ENCODE results near the gene APOO. TPM values are rescaled to one million over a fixed set of nuclear protein-coding genes. Genes with fewer than 3 reads are reported as not detected.
"Not testable (repeated sequence)": the region's sequence is repeated elsewhere in the genome, so short reads cannot be mapped to it uniquely, and the experiment has no call there.

Gene APOO
- total RNA-seq, 1 experiment from 2014 or later, result 33.8 TPM

DNA sequence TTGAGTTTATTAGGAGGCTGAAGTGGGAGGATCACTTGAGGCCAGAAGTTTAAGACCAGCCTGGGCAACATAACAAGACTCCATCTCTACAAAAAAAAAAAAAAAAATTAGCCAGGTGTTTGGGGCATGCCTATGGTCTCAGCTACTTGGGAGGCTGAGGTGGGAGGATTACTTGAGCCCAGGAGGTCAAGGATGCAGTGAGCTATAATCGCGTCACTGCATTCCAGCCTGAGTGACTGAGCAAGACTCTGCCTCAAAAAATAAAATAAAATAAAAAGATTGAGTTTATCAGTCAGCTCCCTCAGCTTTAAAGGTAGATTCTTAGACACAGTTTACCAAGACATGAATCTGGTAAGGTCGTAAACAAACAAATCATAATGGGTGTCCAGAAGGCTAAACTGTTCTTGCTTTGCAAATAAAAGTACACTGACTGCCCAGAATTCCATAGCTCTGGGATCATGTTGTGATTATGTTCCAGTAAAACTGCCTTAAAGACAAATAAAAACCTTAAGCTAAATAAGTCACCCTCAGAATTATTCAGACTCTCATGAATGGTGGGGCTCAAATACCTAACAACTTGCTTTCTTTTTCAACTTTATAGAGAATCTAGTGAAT is 18.7 kb downstream of the APOO start:
- Histone ChIP-seq H3K36me3 (no peaks in the 10 kb centered on the region), H3K27me3 (no peaks in the 10 kb centered on the region), H3K4me3 (no peak overlapping the region), H3K27ac (no peak overlapping the region), H3K9me3 (replicated peaks) (no peaks in the 10 kb centered on the region), H3K4me1 (no peaks in the 10 kb centered on the region)
- no peak for DNase-seq

DNA sequence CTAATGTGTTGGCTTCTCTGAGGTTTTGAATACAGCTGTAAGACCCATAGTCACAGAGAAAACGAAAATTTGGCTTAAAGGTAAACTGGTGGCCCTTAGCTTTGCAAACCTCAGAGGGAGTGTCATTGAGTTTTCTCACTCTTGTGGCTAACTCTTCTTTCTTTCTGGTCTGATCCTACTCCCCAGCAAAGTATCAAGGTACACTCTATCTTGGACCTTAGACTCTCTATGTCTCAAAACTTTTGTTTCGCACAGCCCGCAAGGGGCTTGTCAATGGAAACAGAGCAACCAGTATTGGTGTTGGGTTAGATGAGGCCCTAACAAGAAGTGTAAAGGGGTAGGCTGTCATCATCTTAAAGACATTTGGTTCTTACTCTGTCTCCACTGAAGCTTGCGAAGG is 19.8 kb downstream of the APOO start:
- no peaks in the 10 kb centered on the region for H3K27me3 ChIP-seq
- no peak for DNase-seq
- H3K9me3 ChIP-seq (replicated peaks), result no peaks in the 10 kb centered on the region
- H3K36me3 ChIP-seq, result no peaks in the 10 kb centered on the region
- no peak overlapping the region for H3K4me3 ChIP-seq
- no peaks in the 10 kb centered on the region for H3K4me1 ChIP-seq
- no peak overlapping the region for H3K27ac ChIP-seq

DNA sequence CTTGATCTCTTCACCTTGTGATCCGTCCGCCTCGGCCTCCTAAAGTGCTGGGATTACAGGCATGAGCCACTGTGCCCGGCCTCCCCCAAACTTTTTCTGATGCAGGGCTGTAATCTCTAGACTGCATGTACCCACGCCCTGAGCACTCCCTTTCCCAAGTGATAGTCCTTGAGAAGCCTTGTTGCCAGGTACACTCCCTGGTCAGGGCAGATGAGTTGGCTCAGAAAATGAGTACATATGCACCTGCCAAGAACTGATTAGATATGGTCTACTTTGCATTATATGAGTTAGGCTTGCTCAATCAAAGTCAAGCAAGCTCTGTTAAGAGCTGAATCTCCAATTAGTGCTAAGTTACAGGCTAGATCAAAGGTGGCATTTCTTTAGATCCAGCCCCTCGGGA is 20.3 kb downstream of the APOO start:
- Histone ChIP-seq H3K36me3 (no peaks in the 10 kb centered on the region), H3K4me3 (no peak overlapping the region), H3K27me3 (no peaks in the 10 kb centered on the region), H3K4me1 (no peaks in the 10 kb centered on the region), H3K27ac (no peak overlapping the region), H3K9me3 (replicated peaks) (no peaks in the 10 kb centered on the region)
- DNase-seq, result no peak

DNA sequence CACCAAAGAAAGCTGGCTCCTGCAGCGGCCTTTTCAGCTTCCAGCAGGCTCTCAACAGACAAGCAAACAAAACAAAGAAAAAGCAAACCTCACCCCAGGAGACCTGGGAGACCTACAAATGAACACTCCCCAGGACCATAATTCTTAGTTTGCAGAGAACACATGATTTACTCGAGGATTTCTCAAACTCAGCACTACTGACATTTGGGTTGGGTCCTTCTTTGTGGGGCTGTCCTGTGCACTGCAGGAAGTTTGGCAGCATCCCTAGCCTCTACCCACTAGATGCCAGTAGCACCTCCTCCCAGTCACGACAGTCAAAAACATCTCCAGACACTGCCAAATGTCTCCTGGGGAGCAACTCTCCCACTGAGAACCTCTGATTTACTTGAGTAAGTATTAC is 21.9 kb downstream of the APOO start:
- no peaks in the 10 kb centered on the region for H3K27me3 ChIP-seq
- H3K27ac ChIP-seq, result no peak overlapping the region
- H3K4me3 ChIP-seq, result no peak overlapping the region
- H3K9me3 ChIP-seq (replicated peaks), result no peaks in the 10 kb centered on the region
- DNase-seq, result no peak
- H3K4me1 ChIP-seq, result no peaks in the 10 kb centered on the region
- H3K36me3 ChIP-seq, result no peaks in the 10 kb centered on the region

DNA sequence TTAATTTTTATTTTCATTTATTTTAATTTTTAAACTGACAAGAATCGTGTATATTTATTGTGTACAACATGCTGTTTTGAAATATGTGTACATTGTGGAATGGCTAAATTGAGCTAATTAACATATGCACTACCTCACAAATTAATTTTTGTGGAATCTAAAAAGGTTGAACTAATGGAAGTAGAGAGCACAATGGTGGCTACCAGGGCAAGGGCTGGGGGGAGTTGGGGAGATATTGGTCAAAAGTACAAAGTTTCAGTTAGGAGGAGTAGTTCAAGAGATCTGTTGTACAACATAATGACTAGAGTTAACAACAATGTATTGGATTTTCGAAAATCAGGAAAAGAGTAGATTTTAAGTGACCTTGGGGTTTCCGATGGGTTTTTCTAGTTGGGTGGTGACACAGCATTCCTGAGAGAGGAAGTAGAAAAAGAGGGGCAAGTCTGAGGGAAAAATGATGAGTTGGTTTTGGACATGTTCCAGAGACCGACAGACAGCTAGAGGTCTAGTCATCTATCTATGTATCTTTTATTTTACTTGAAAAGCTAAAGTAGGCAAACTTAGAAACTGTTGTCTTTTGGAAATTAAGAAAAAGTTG is 23.2 kb downstream of the APOO start:
- H3K9me3 ChIP-seq (replicated peaks), result no peaks in the 10 kb centered on the region
- no peaks in the 10 kb centered on the region for H3K27me3 ChIP-seq
- H3K36me3 ChIP-seq, result no peaks in the 10 kb centered on the region
- H3K27ac ChIP-seq, result no peak overlapping the region
- no peaks in the 10 kb centered on the region for H3K4me1 ChIP-seq
- no peak overlapping the region for H3K4me3 ChIP-seq
- DNase-seq, result no peak

DNA sequence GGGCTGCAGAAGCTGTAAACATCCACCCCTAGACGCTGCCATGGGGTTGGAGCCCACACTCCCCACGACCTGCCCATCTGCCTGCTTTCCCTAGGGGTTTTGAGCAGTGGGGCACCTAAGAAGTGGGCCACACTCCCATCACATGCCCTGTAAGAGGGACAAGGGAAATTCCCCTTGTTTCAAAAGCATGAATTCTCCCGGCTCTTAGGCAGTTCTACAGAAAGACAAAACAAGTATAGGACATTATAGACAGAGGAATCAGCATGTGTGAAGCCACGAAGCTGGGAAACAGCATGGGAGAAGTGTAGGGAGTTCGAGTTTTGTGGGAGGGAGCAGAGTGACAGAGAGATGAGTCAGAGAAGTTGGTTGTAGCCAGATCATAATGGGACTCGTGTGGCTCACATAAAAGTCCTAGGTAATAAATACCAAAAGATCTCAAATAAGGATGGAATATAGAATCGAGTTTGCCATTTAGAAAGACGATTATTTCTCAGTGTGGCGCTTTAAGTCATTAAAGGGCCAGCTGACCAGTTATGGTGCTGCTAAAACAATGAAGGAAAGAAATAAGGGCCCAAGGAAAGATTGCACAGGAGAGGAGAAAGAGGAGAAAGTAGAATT is 23.9 kb downstream of the APOO start:
- Histone ChIP-seq H3K4me3 (no peak overlapping the region), H3K4me1 (no peaks in the 10 kb centered on the region), H3K36me3 (no peaks in the 10 kb centered on the region), H3K27ac (no peak overlapping the region), H3K27me3 (no peaks in the 10 kb centered on the region), H3K9me3 (replicated peaks) (no peaks in the 10 kb centered on the region)
- peak in 1 of 2 experiments; percentile 14 for DNase-seq

DNA sequence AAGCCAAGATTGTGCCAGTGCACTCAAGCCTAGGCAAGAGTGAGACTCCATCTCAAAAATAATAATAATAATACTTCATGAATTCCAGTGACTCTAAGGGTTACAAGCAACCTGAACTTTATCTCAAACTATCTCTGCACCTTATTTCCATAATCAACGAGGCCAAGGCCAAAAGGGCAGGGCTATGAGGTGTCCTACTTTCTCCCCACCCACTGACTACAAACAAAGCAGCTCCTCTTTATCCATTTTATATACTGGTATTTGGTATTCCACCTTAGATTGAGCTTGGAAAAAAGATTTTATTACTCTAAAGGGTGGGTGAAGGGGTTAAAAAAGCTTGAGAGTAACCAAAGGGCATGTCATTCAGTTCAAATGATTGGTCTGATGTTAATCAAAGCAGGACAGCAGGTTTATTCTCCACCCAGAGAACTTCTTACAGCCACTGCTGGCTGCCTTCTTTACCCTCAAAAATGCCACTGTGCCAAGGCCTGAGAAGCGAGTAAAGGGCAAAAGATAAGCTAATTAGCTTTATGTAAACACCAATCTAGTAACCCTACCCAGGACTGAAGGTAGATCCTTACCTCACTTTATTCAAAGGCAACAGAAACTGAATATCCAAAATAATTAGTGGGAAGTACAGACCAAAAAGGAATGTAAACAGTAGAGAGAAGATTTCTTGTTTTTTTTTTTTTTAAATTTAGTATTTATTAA is 28.2 kb downstream of the APOO start:
- no peaks in the 10 kb centered on the region for H3K27me3 ChIP-seq
- no peak for DNase-seq
- no peak overlapping the region for H3K27ac ChIP-seq
- no peaks in the 10 kb centered on the region for H3K36me3 ChIP-seq
- no peaks in the 10 kb centered on the region for H3K4me1 ChIP-seq
- no peak overlapping the region for H3K4me3 ChIP-seq
- no peaks in the 10 kb centered on the region for H3K9me3 ChIP-seq (replicated peaks)

DNA sequence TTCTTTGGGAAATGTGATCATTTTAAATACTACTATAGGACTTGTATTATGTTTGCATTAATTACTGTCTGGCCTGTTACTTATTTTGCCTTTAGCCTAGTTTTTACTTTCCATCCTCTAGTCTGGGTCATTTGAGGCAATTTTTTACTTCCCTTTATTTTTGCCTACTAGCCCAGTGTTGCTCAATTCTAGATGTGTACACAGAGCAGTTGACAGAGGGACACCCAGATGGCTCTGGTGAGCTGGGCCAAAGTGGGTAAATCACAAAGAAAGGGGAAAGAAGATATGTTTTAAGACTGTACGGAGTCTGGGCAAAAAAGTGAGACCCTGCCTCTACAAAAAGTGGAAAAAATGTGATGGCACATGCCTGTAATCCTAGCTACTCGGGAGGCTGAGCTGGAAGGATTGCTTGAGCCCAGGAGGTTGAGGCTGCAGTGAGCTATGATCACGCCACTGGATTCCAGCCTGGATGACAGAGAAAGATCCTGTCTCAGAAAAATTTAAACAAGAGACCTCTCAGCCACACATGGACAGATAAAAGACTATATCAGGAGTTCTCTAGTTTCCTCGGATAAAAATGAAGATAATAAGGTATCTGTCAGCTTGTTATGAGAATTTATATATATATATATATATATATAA is 35.7 kb downstream of the APOO start:
- Histone ChIP-seq H3K4me3 (no peak overlapping the region), H3K27ac (no peak overlapping the region), H3K27me3 (no peaks in the 10 kb centered on the region), H3K9me3 (replicated peaks) (no peaks in the 10 kb centered on the region), H3K4me1 (no peaks in the 10 kb centered on the region), H3K36me3 (no peaks in the 10 kb centered on the region)
- no peak for DNase-seq

DNA sequence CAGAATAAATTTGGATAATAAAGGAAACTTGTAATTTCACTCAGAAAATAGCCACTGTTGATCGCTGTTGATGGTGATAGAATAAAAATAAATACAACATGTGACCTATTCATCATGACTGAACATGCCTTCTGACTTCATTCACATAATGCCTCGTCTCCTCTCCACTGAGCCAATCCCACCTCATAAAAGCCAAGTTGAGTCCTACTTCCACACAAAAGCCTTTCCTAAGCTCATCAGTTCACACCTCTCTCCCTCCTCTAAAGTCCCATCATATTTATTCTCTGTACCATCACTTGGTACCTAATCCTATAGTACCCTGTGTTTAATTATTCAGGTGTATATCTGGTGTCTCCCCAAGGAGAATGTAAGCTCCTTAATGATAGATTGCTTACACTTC is 37.7 kb downstream of the APOO start:
- H3K27me3 ChIP-seq, result no peaks in the 10 kb centered on the region
- H3K4me1 ChIP-seq, result no peaks in the 10 kb centered on the region
- no peak overlapping the region for H3K27ac ChIP-seq
- H3K4me3 ChIP-seq, result no peak overlapping the region
- H3K36me3 ChIP-seq, result no peaks in the 10 kb centered on the region
- no peak for DNase-seq
- H3K9me3 ChIP-seq (replicated peaks), result no peaks in the 10 kb centered on the region

DNA sequence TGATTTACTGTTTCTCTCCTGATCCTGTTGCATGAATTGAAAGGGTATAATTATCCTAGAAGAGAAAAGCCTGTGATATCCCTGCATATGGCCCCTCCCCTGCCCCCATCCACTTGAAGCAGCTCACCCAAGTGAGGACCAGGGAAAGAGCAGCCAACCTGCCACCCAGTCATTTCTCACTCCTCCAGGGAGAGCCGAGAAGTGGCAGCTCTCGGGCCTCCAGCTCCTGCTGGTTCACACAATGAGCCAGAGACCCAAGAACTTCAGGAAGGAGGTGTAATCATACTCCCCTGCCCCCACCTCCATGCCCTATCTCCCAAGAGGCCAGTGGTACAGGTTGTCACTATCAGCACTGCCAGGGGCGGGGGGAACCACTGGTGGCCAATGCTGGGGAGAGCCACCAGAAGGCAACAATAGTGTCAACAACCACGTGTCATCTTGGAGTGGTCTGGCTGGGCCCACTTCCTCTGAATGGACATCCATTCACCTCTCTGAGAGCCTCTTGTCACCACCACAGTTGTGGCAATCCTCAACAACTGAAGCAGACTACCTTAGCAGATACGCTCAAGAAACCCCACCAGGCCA is 42.9 kb downstream of the APOO start:
- H3K36me3 ChIP-seq, result no peaks in the 10 kb centered on the region
- no peaks in the 10 kb centered on the region for H3K9me3 ChIP-seq (replicated peaks)
- no peak for DNase-seq
- H3K27ac ChIP-seq, result no peak overlapping the region
- H3K4me1 ChIP-seq, result no peaks in the 10 kb centered on the region
- no peak overlapping the region for H3K4me3 ChIP-seq
- no peaks in the 10 kb centered on the region for H3K27me3 ChIP-seq

DNA sequence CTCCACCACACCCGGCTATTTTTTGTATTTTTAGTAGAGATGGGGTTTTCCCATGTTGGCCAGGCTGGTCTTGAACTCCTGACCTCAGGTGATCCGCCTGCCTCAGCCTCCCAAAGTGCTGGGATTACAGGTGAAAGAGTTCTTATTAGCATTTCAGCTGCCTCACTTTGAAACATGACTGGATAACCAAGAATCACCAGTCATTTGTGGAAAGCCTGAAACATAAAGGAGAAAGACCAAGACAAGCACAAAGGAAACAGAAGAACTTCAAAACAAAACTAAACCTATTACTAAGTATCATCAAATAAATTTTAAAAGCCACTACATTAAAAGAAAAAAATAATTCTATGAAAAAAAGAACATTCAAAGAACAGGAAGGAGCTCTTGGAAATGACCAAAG is 45.8 kb downstream of the APOO start:
- H3K27me3 ChIP-seq; H3K27ac ChIP-seq; H3K9me3 ChIP-seq (replicated peaks); H3K36me3 ChIP-seq; H3K4me3 ChIP-seq; H3K4me1 ChIP-seq; DNase-seq: not testable (repeated sequence)

DNA sequence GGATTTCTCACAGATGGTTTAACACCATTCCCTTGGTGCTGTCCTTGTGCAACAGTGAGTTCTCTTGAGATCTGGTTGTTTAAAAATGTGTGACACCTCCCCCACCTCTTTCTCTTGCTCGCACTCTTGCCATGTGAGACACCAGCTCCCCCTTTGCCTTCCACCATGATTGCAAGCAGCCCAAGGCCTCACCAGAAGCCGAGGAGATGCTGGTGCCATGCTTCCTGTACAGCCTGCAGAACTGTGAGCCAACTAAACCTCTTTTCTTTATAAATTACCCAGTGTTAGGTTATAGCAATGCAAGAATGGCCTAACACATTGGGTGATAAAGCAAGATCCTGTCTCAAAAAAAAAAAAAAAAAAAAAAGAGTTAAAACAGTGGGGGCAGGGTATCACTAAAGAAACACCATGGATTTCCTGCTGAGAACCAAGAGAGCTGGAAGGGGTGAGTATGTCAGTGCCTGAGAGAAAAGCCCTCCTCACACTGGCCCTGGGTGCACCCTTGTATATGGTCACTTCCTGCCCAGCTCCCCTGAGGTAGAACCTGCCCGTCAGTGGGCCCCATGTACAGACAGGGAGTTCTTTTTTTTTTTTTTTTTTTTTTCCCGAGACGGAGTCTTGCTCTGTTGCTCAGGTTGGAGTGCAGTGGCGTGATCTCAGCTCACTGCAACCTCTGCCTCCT is 46.4 kb downstream of the APOO start:
- H3K4me1 ChIP-seq, result no peaks in the 10 kb centered on the region
- no peak overlapping the region for H3K27ac ChIP-seq
- H3K9me3 ChIP-seq (replicated peaks), result no peaks in the 10 kb centered on the region
- H3K4me3 ChIP-seq, result no peak overlapping the region
- H3K27me3 ChIP-seq, result no peaks in the 10 kb centered on the region
- no peak for DNase-seq
- H3K36me3 ChIP-seq, result no peaks in the 10 kb centered on the region

DNA sequence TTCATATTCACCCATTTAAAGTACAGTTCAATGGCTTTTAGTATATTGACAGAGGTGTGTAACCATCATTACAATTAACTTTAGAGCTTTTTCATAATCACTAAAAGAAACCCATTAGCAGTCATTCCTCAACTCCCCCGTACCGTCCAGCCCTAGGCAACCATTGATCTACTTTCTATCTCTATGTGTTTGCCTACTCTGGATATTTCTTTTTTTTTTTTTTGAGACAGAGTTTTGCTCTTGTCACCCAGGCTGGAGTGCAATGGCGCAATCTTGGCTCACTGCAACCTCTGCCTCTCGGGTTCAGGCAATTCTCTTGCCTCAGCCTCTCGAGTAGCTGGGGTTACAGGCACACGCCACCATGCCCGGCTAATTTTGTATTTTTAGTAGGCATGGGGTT is 48.5 kb downstream of the APOO start:
- not testable (repeated sequence) for H3K4me3 ChIP-seq; H3K27ac ChIP-seq; H3K4me1 ChIP-seq; DNase-seq; H3K9me3 ChIP-seq (replicated peaks); H3K36me3 ChIP-seq; H3K27me3 ChIP-seq

DNA sequence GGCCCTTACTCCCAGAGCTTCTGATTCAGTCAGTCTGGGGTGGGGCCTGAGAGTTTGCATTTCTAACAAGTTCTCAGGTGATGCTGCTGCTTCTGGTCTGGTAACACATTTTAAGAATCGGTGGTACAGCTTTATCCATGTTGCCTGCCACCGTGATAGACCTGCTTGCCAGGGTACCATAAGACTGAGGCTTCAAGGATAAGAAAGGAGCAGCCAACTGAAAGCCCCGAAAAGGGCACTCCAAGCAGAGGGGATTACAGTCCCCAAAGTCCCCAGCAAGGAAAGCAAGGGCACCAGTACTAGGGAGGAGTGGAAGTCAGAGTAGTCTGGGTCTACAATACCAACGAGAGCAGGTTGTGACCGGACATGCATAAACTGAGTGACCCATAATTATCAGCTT is 49.8 kb downstream of the APOO start:
- Histone ChIP-seq H3K9me3 (replicated peaks) (no peaks in the 10 kb centered on the region), H3K27ac (no peak overlapping the region), H3K4me3 (no peak overlapping the region), H3K36me3 (no peaks in the 10 kb centered on the region), H3K27me3 (no peaks in the 10 kb centered on the region), H3K4me1 (no peaks in the 10 kb centered on the region)
- no peak for DNase-seq

Measured in SJCRH30 (cell line).